Fibroblast of skin of left quadriceps (primary cell): ENCODE data around the gene PANK3.
A peak's percentile ranks its signal among the peaks of the same experiment; 100 is the strongest.
"Not testable (repeated sequence)": the region's sequence is repeated elsewhere in the genome, so short reads cannot be mapped to it uniquely, and the experiment has no call there.

Experiments used
- DNase-seq, 2 experiments: peaks; one replicate each; pipeline ENCODE4 v3.0.0-alpha.2; 2013; ENCODE audit warnings: low read depth in 2 of 2

Gene PANK3

GRCh38 chr5:168578538-168579487 is at the start of gene PANK3:
TSS of gene PANK3 (minus strand) at chr5:168579368. CDS start at chr5:168579283, 85 bp downstream.
- DNase-seq, result no peak

- DNase-seq, result no peak
Measured at GRCh38 chr5:168624850-168625364, 45.7 kb upstream of the PANK3 start.

GRCh38 chr5:168620807-168621206 is 41.6 kb upstream of the PANK3 start:
- DNase-seq, result no peak

GRCh38 chr5:168614661-168615060 is 35.5 kb upstream of the PANK3 start:
- no peak for DNase-seq

GRCh38 chr5:168613996-168614395 is 34.8 kb upstream of the PANK3 start:
- no peak for DNase-seq

- no peak for DNase-seq
Measured at GRCh38 chr5:168613396-168613795, 34.2 kb upstream of the PANK3 start.

- DNase-seq, result no peak
Measured at GRCh38 chr5:168612996-168613395, 33.8 kb upstream of the PANK3 start.

- DNase-seq, result peak; percentile 13 to 15
Measured at GRCh38 chr5:168612123-168612522, 33.0 kb upstream of the PANK3 start.

GRCh38 chr5:168611165-168611564 is 32.0 kb upstream of the PANK3 start:
- no peak for DNase-seq

- DNase-seq, result no peak
Measured at GRCh38 chr5:168609806-168610482, 30.8 kb upstream of the PANK3 start.

GRCh38 chr5:168608821-168609220 is 29.7 kb upstream of the PANK3 start:
- DNase-seq, result no peak

GRCh38 chr5:168608386-168608785 is 29.2 kb upstream of the PANK3 start:
- no peak for DNase-seq

GRCh38 chr5:168607946-168608345 is 28.8 kb upstream of the PANK3 start:
- no peak for DNase-seq

- no peak for DNase-seq
Measured at GRCh38 chr5:168606562-168606961, 27.4 kb upstream of the PANK3 start.

GRCh38 chr5:168604436-168604835 is 25.3 kb upstream of the PANK3 start:
- DNase-seq, result no peak

GRCh38 chr5:168603746-168604145 is 24.6 kb upstream of the PANK3 start:
- peak in 1 of 2 experiments; percentile 14 for DNase-seq

- no peak for DNase-seq
Measured at GRCh38 chr5:168602517-168602916, 23.3 kb upstream of the PANK3 start.

- DNase-seq, result no peak
Measured at GRCh38 chr5:168601972-168602371, 22.8 kb upstream of the PANK3 start.

GRCh38 chr5:168600409-168600808 is 21.2 kb upstream of the PANK3 start:
- DNase-seq, result no peak

- no peak for DNase-seq
Measured at GRCh38 chr5:168599826-168600225, 20.7 kb upstream of the PANK3 start.

- no peak for DNase-seq
Measured at GRCh38 chr5:168598639-168599038, 19.5 kb upstream of the PANK3 start.

GRCh38 chr5:168596927-168597326 is 17.8 kb upstream of the PANK3 start:
- no peak for DNase-seq

- DNase-seq, result not testable (repeated sequence)
Measured at GRCh38 chr5:168596122-168596521, 17.0 kb upstream of the PANK3 start.
